ENCODE measurements around the gene LCP1. TPM values are rescaled to one million over a fixed set of nuclear protein-coding genes. Genes with fewer than 3 reads are reported as not detected.

Gene LCP1
- total and polyA plus RNA-seq, 12 donors: 17.3 to 109 (median 59.8) TPM

GRCh38 chr13:46160471-46161066 is 21.4 kb downstream of the LCP1 start:
- peaks cover 0 to 3% of the 10 kb centered on the region in 2 donors for H3K36me3 ChIP-seq (replicated peaks in 1 of 2)
- H3K27me3 ChIP-seq: no peaks in the 10 kb centered on the region
- no peaks in the 10 kb centered on the region for H3K9me3 ChIP-seq (replicated peaks in 1 of 3)
- peak; percentile 60 to 82 (median 73) for TF ChIP-seq CTCF (IDR thresholded peaks at IDR 0.05)
- no peak for TF ChIP-seq POLR2A (IDR thresholded peaks at IDR 0.05)
- no peaks in the 10 kb centered on the region for H3K4me1 ChIP-seq (replicated peaks in 1 of 2)
- intact Hi-C loops (cut with DNase I): no loop called here
- H3K27ac ChIP-seq: no peak overlapping the region
- H3K4me3 ChIP-seq: no peak overlapping the region
- 29 to 36% (median 32%) methylated on average over 4 of the region's 4 CpGs for WGBS, 4 donors
- no peak for DNase-seq

GRCh38 chr13:46160065-46160464 is 21.9 kb downstream of the LCP1 start:
- DNase-seq: no peak
- H3K4me1 ChIP-seq (replicated peaks in 1 of 2): no peaks in the 10 kb centered on the region
- H3K27me3 ChIP-seq: no peaks in the 10 kb centered on the region
- no peak overlapping the region for H3K4me3 ChIP-seq
- H3K36me3 ChIP-seq (replicated peaks in 1 of 2): peaks cover 0 to 3% of the 10 kb centered on the region in 2 donors
- 72 to 81% (median 76%) methylated on average over 4 of the region's 4 CpGs for WGBS, 4 donors
- intact Hi-C loops (cut with DNase I): no loop called here
- H3K9me3 ChIP-seq (replicated peaks in 1 of 3): no peaks in the 10 kb centered on the region
- TF ChIP-seq CTCF (IDR thresholded peaks at IDR 0.05) (no peak), POLR2A (IDR thresholded peaks at IDR 0.05) (no peak)
- H3K27ac ChIP-seq: no peak overlapping the region

GRCh38 chr13:46158983-46159382 is 23.0 kb downstream of the LCP1 start:
- WGBS, 4 donors: 85 to 98% (median 91%) methylated on average over 2 of the region's 2 CpGs
- H3K36me3 ChIP-seq (replicated peaks in 1 of 2): peaks cover 0 to 3% of the 10 kb centered on the region in 2 donors
- no peak overlapping the region for H3K27ac ChIP-seq
- no peaks in the 10 kb centered on the region for H3K9me3 ChIP-seq (replicated peaks in 1 of 3)
- H3K27me3 ChIP-seq: no peaks in the 10 kb centered on the region
- TF ChIP-seq CTCF (IDR thresholded peaks at IDR 0.05): no peak
- no peak for TF ChIP-seq POLR2A (IDR thresholded peaks at IDR 0.05)
- DNase-seq: no peak
- H3K4me3 ChIP-seq: no peak overlapping the region
- intact Hi-C loops (cut with DNase I): loop anchor here in 1 of 2 donors (10.0 kb wide), 1 partner anchor 136 kb away; no protein-coding TSS in a partner anchor
- H3K4me1 ChIP-seq (replicated peaks in 1 of 2): no peaks in the 10 kb centered on the region

- Histone ChIP-seq H3K36me3 (replicated peaks in 1 of 2) (peaks cover 0 to 3% of the 10 kb centered on the region in 2 donors), H3K4me1 (replicated peaks in 1 of 2) (no peaks in the 10 kb centered on the region), H3K4me3 (no peak overlapping the region), H3K27me3 (no peaks in the 10 kb centered on the region), H3K27ac (no peak overlapping the region), H3K9me3 (replicated peaks in 1 of 3) (no peaks in the 10 kb centered on the region)
- 92 to 96% (median 94%) methylated on average over 2 of the region's 2 CpGs for WGBS, 4 donors
- intact Hi-C loops (cut with DNase I): loop anchor here in 1 of 2 donors (10.0 kb wide), 1 partner anchor 137 kb away; no protein-coding TSS in a partner anchor
- DNase-seq: no peak
- TF ChIP-seq POLR2A (IDR thresholded peaks at IDR 0.05) (no peak), CTCF (IDR thresholded peaks at IDR 0.05) (no peak)
Measured at GRCh38 chr13:46158222-46158621, 23.8 kb downstream of the LCP1 start.
